H1 (cell line): ENCODE data around the gene LSM3. TPM values are rescaled to one million over a fixed set of nuclear protein-coding genes. Genes with fewer than 3 reads are reported as not detected.

Experiments
- CTCF ChIA-PET: fragments of 300-600 bp; sonication (Branson Sonifier 250); formaldehyde crosslinking; loops from one replicate; lab custom pipeline; 2021; ENCODE audit not compliant: partially characterized antibody; lab: Charles Lee
- POLR2A ChIA-PET: fragments of 300-600 bp; sonication (Branson Sonifier 250); formaldehyde crosslinking; loops from one replicate; lab custom pipeline; 2021; ENCODE audit warnings: inconsistent platforms; ENCODE audit not compliant: partially characterized antibody; lab: Charles Lee
- DNase-seq, 2 experiments: peaks; one replicate each; pipeline versions ENCODE4 v3.0.0 to v3.0.0-alpha.2; 2010 to 2022; ENCODE audit warnings: low spot score in 2 of 2, low read depth in 1 of 2, mixed read lengths in 1 of 2
- FAIRE-seq: peaks from 2 replicates; lab custom pipeline; 2011; peaks lifted over from hg19 to GRCh38; lab: Jason Lieb, UNC
- H2AFZ ChIP-seq: 2 replicates; pipeline ENCODE4 v1.8.1; 2012; ENCODE audit warnings: low read length, inconsistent platforms
- H2AK5ac ChIP-seq: 2 replicates; pipeline ENCODE4 v1.6.1; 2013; ENCODE audit warnings: low read depth, low read length
- H2BK120ac ChIP-seq: replicated peaks from 2 replicates; pipeline ENCODE3; 2013; ENCODE audit warnings: low read depth, low read length, inconsistent platforms
- H2BK12ac ChIP-seq: 2 replicates; pipeline ENCODE4 v1.6.1; 2013; ENCODE audit warnings: low read depth, low read length
- H2BK15ac ChIP-seq: 2 replicates; pipeline ENCODE4 v1.6.1; 2013; ENCODE audit warnings: low read length
- H2BK20ac ChIP-seq: 2 replicates; pipeline ENCODE4 v1.6.1; 2013; ENCODE audit warnings: low read length
- H2BK5ac ChIP-seq: 2 replicates; pipeline ENCODE4 v1.6.1; 2013; ENCODE audit warnings: low read depth, low read length
- H3K14ac ChIP-seq: 2 replicates; pipeline ENCODE4 v1.6.1; 2013; ENCODE audit warnings: inconsistent platforms; ENCODE audit not compliant: insufficient read length
- H3K18ac ChIP-seq: 2 replicates; pipeline ENCODE4 v1.6.1; 2013; ENCODE audit warnings: low read length; ENCODE audit errors: extremely low read depth
- H3K23ac ChIP-seq: 2 replicates; pipeline ENCODE4 v1.6.1; 2013; ENCODE audit warnings: inconsistent platforms; ENCODE audit not compliant: insufficient read length
- H3K23me2 ChIP-seq: 2 replicates; pipeline ENCODE4 v1.6.1; 2013; ENCODE audit warnings: low read depth, low read length
- H3K27ac ChIP-seq: 2 replicates; pipeline ENCODE4 v1.6.1; 2011; ENCODE audit warnings: low read depth, low read length, inconsistent platforms
- H3K27me3 ChIP-seq, 4 experiments: replicated peaks in 1 of 4; 1 replicate in 1 of 4; 2 replicates in 3 of 4; pipeline versions ENCODE4 v1.6.1 to v1.8.1; 2011 to 2013; ENCODE audit warnings: low read length in 3 of 4, mild to moderate bottlenecking in 3 of 4, inconsistent platforms in 2 of 4, mixed read lengths in 2 of 4, moderate library complexity in 1 of 4; ENCODE audit not compliant: control insufficient read depth in 3 of 4, insufficient read depth in 3 of 4; ENCODE audit errors: extremely low read depth in 1 of 4
- H3K36me3 ChIP-seq, 4 experiments: 2 replicates each; pipeline versions ENCODE4 v1.6.1 to v1.8.1; 2011 to 2013; ENCODE audit warnings: mild to moderate bottlenecking in 4 of 4, low read length in 3 of 4, moderate library complexity in 2 of 4, control low read depth in 1 of 4, inconsistent platforms in 1 of 4; ENCODE audit not compliant: insufficient read depth in 4 of 4, control insufficient read depth in 2 of 4
- H3K4ac ChIP-seq: replicated peaks from 2 replicates; pipeline ENCODE3; 2013; ENCODE audit warnings: low read length, low read depth, mixed read lengths, inconsistent platforms; ENCODE audit not compliant: insufficient read length
- H3K4me1 ChIP-seq, 4 experiments: replicated peaks in 1 of 4; 1 replicate in 1 of 4; 2 replicates in 3 of 4; pipeline versions ENCODE4 v1.6.1 to v1.8.1; 2011 to 2013; ENCODE audit warnings: low read length in 3 of 4, inconsistent platforms in 2 of 4, mixed read lengths in 1 of 4; ENCODE audit not compliant: insufficient read depth in 4 of 4, control insufficient read depth in 3 of 4
- H3K4me2 ChIP-seq, 2 experiments: 2 replicates each; pipeline versions ENCODE4 v1.6.1 to v1.8.1; 2011 to 2013; ENCODE audit warnings: low read depth in 2 of 2, low read length in 2 of 2, control low read depth in 1 of 2, inconsistent platforms in 1 of 2, mild to moderate bottlenecking in 1 of 2; ENCODE audit not compliant: insufficient read depth in 1 of 2
- H3K4me3 ChIP-seq, 4 experiments: fragments of 200-600, 300-600 bp in 1 of 4; sonication (generic), shearing (Covaris generic), sonication (Bioruptor Twin) in 1 of 4; 2 replicates each; pipeline versions ENCODE4 v1.5.1 to v1.8.1; 2011 to 2016; ENCODE audit warnings: low read length in 4 of 4, low read depth in 3 of 4, control low read depth in 2 of 4, inconsistent platforms in 2 of 4, mild to moderate bottlenecking in 2 of 4, mixed read lengths in 1 of 4, moderate library complexity in 1 of 4; ENCODE audit not compliant: insufficient read depth in 2 of 4; ENCODE audit errors: extremely low read depth in 1 of 4
- H3K56ac ChIP-seq: replicated peaks from 2 replicates; pipeline ENCODE3; 2013; ENCODE audit warnings: low read depth, mild to moderate bottlenecking, mixed read lengths, low read length, inconsistent platforms; ENCODE audit not compliant: insufficient read length
- H3K79me1 ChIP-seq: 2 replicates; pipeline ENCODE4 v1.6.1; 2013; ENCODE audit warnings: low read depth, low read length, control low read depth
- H3K79me2 ChIP-seq, 2 experiments: 2 replicates each; pipeline versions ENCODE4 v1.6.1 to v1.8.1; 2012 to 2013; ENCODE audit warnings: low read length in 2 of 2, mild to moderate bottlenecking in 2 of 2, inconsistent platforms in 1 of 2; ENCODE audit not compliant: insufficient read depth in 2 of 2, control insufficient read depth in 1 of 2
- H3K9ac ChIP-seq, 4 experiments: replicated peaks in 1 of 4; 1 replicate in 1 of 4; 2 replicates in 3 of 4; pipeline versions ENCODE4 v1.6.1 to v1.8.1; 2011 to 2013; ENCODE audit warnings: low read depth in 3 of 4, low read length in 3 of 4, control low read depth in 2 of 4, mild to moderate bottlenecking in 2 of 4, moderate library complexity in 2 of 4, inconsistent platforms in 1 of 4; ENCODE audit errors: extremely low read depth in 1 of 4
- H3K9me3 ChIP-seq, 2 experiments: 2 replicates each; pipeline versions ENCODE4 v1.6.1 to v1.8.1; 2012 to 2013; ENCODE audit warnings: mild to moderate bottlenecking in 2 of 2, moderate library complexity in 2 of 2, control low read depth in 1 of 2, inconsistent platforms in 1 of 2, low read depth in 1 of 2, low read length in 1 of 2, mixed read lengths in 1 of 2; ENCODE audit not compliant: insufficient read depth in 2 of 2
- H4K20me1 ChIP-seq, 2 experiments: replicated peaks in 1 of 2; 2 replicates each; pipeline versions ENCODE3 to v1.8.1; 2011 to 2013; ENCODE audit warnings: inconsistent platforms in 2 of 2, low read length in 2 of 2, mild to moderate bottlenecking in 1 of 2; ENCODE audit not compliant: insufficient read depth in 2 of 2, control insufficient read depth in 1 of 2
- H4K5ac ChIP-seq: 2 replicates; pipeline ENCODE4 v1.6.1; 2013; ENCODE audit warnings: low read length, low read depth, mixed read lengths, inconsistent platforms; ENCODE audit not compliant: insufficient read length
- H4K8ac ChIP-seq: 2 replicates; pipeline ENCODE4 v1.8.0; 2013; ENCODE audit warnings: mild to moderate bottlenecking, moderate library complexity, low read length, inconsistent platforms; ENCODE audit not compliant: insufficient read depth; ENCODE audit errors: extremely low read depth
- H4K91ac ChIP-seq: replicated peaks from 2 replicates; pipeline ENCODE3; 2013; ENCODE audit warnings: low read length, mixed read lengths, inconsistent platforms; ENCODE audit not compliant: insufficient read length
- BRCA1 ChIP-seq: IDR thresholded peaks from 2 replicates; pipeline ENCODE4 v1.6.1; 2012; ENCODE audit warnings: low read depth, low read length, improper control_type of control experiment
- E2F6 ChIP-seq: IDR thresholded peaks from 2 replicates; pipeline ENCODE4 v1.6.1; 2012; ENCODE audit warnings: inconsistent platforms
- KDM4A ChIP-seq: IDR thresholded peaks from one replicate; pipeline ENCODE4 v1.7.1; 2012; ENCODE audit warnings: low read depth, mild to moderate bottlenecking, moderate library complexity, low read length, inconsistent platforms; ENCODE audit not compliant: severe bottlenecking
- PHF8 ChIP-seq: fragments of 200-600 bp; sonication (generic); conservative IDR thresholded peaks from 2 replicates; pipeline ENCODE4 v1.7.1; 2012; ENCODE audit warnings: low read depth, mild to moderate bottlenecking, inconsistent platforms, low read length, moderate library complexity
- RAD21 ChIP-seq, 2 experiments: IDR thresholded peaks in 1 of 2; conservative IDR thresholded peaks in 1 of 2; 2 replicates each; pipeline ENCODE4 v1.6.1; 2011; ENCODE audit warnings: low read depth in 2 of 2, low read length in 2 of 2, improper control_type of control experiment in 1 of 2, inconsistent platforms in 1 of 2, mild to moderate bottlenecking in 1 of 2, moderate library complexity in 1 of 2
- RNF2 ChIP-seq: fragments of 200-900, 300-1000 bp; sonication (generic); IDR thresholded peaks from 2 replicates; pipeline ENCODE4 v1.7.1; 2016; ENCODE audit warnings: borderline replicate concordance, low read depth, mild to moderate bottlenecking, antibody characterized with exemption, low read length; ENCODE audit not compliant: poor library complexity, severe bottlenecking; ENCODE audit errors: missing control alignments
- WGBS, 2 experiments: shearing (Covaris generic) in 1 of 2; methylation state at CpG; one replicate each; pipeline versions ENCODE4 v1.1.6 to v1.1.7; 2013 to 2015; ENCODE audit warnings: low lambda C conversion rate in 2 of 2, mixed read lengths in 2 of 2, inconsistent platforms in 1 of 2, low coverage in 1 of 2, missing lambda C conversion rate in 1 of 2; ENCODE audit not compliant: insufficient replicate concordance in 2 of 2, insufficient coverage in 1 of 2, insufficient read length in 1 of 2; ENCODE audit errors: extremely low coverage in 1 of 2, missing lambda C conversion rate in 1 of 2; 5-methylcytosine and 5-hydroxymethylcytosine counted together
- polyA plus RNA-seq, 7 experiments: library from polyadenylated mRNA; depleted of rRNA in 3 of 7; stranded (reverse) in 5 of 7; unstranded in 2 of 7; fragments of >200 nt in 5 of 7; fragments of 200-250 nt in 2 of 7; gene quantifications; 1 replicate in 5 of 7; 2 replicates in 1 of 7; 4 replicates in 1 of 7; pipeline versions ENCODE4 v1.2.1 to v1.2.3, GENCODE V29; 2011 to 2013; ENCODE audit warnings: missing spikeins in 2 of 7, mixed read lengths in 2 of 7
- total RNA-seq: library from RNA; stranded (reverse); fragmentation: NEBNext Ultra II Directional; extraction: Animal tissue kit (Norgen Biotek cat#: 25700); gene quantifications from 2 replicates; pipeline ENCODE4 v1.2.1, GENCODE V29; 2021

LSM3 gene
- total and polyA plus RNA-seq, 2 of the 8 experiments (the other 6 are each of a cell fraction or from before 2014, with no cell fraction given) = 7.1 to 25.4 TPM

GRCh38 chr3:14208168-14208567 is 29.6 kb downstream of the LSM3 start:
- Histone ChIP-seq H3K56ac (no peak overlapping the region), H4K91ac (no peak overlapping the region), H3K4me2 (no peak overlapping the region), H3K23me2 (no peaks in the 10 kb centered on the region), H3K4ac (no peak overlapping the region), H3K9me3 (no peaks in the 10 kb centered on the region), H2BK15ac (no peak overlapping the region), H2AK5ac (no peak overlapping the region), H2AFZ (no peak overlapping the region), H3K27ac (no peak overlapping the region), H3K14ac (no peak overlapping the region), H2BK120ac (no peak overlapping the region), H4K8ac (no peak overlapping the region), H3K79me2 (no peaks in the 10 kb centered on the region), H4K5ac (no peak overlapping the region), H3K36me3 (no peaks in the 10 kb centered on the region), H3K27me3 (no peaks in the 10 kb centered on the region), H3K4me1 (no peaks in the 10 kb centered on the region), H3K9ac (no peak overlapping the region), H3K79me1 (no peaks in the 10 kb centered on the region), H4K20me1 (no peaks in the 10 kb centered on the region), H3K4me3 (no peak overlapping the region), H2BK20ac (no peak overlapping the region), H3K23ac (no peak overlapping the region), H3K18ac (no peak overlapping the region), H2BK5ac (no peak overlapping the region), H2BK12ac (no peak overlapping the region)
- FAIRE-seq = no peak
- POLR2A ChIA-PET = no interaction called here
- CTCF ChIA-PET = interaction anchor here (1.0 kb wide), 1 partner anchor 254 kb away, joined by 3 read pairs; no protein-coding TSS in a partner anchor
- DNase-seq = no peak
- 89% methylated on average over 4 of the region's 4 CpGs; no CpG with 5 or more reads in 1 of the 2 experiments for WGBS, 2 experiments
- TF ChIP-seq KDM4A = no peak
- no peak for TF ChIP-seq PHF8
- no peak for TF ChIP-seq E2F6
- no peak for TF ChIP-seq BRCA1
- TF ChIP-seq RAD21 (IDR thresholded peaks at IDR 0.05 in 1 of 2, conservative IDR thresholded peaks at IDR 0.05 in 1 of 2; ENCODE audit: low read depth in 2 of 2, low read length in 2 of 2) = no peak
- TF ChIP-seq RNF2 = no peak
